GM18867 (cell line): Measurements from ENCODE around the gene ABCA10.
"Not testable (repeated sequence)": the region's sequence is repeated elsewhere in the genome, so short reads cannot be mapped to it uniquely, and the experiment has no call there.

Experiments used
- ATAC-seq: cut with Tn5 transposase; IDR thresholded peaks from one replicate; pipeline ENCODE4 v1.9.1; 2021; ENCODE audit warnings: mild to moderate bottlenecking, moderate library complexity; ENCODE audit not compliant: unreplicated experiment

The ABCA10 gene

GRCh38 chr17:69173118-69173517 lies 55.5 kb downstream of the ABCA10 start:
- ATAC-seq, result no peak

- no peak for ATAC-seq
These were observed 58.2 kb downstream of the ABCA10 start for GRCh38 chr17:69170377-69170776.

GRCh38 chr17:69168642-69169041 lies 60.0 kb downstream of the ABCA10 start:
- ATAC-seq, result not testable (repeated sequence)

GRCh38 chr17:69166957-69167356 lies 61.7 kb downstream of the ABCA10 start:
- ATAC-seq, result no peak

- no peak for ATAC-seq
These were observed 64.4 kb downstream of the ABCA10 start for GRCh38 chr17:69164206-69164605.

- no peak for ATAC-seq
These were observed 69.2 kb downstream of the ABCA10 start for GRCh38 chr17:69159418-69159817.

GRCh38 chr17:69154267-69154666 lies 74.4 kb downstream of the ABCA10 start:
- ATAC-seq, result no peak

GRCh38 chr17:69150333-69150732 lies 78.3 kb downstream of the ABCA10 start:
- no peak for ATAC-seq

- ATAC-seq, result no peak
These were observed 81.2 kb downstream of the ABCA10 start for GRCh38 chr17:69147460-69147859.

- no peak for ATAC-seq
These were observed 84.0 kb downstream of the ABCA10 start for GRCh38 chr17:69144331-69145255.

GRCh38 chr17:69143683-69144231 lies 84.9 kb downstream of the ABCA10 start:
- no peak for ATAC-seq

GRCh38 chr17:69143151-69143550 lies 85.5 kb downstream of the ABCA10 start:
- no peak for ATAC-seq

GRCh38 chr17:69142175-69142802 lies 86.3 kb downstream of the ABCA10 start:
- no peak for ATAC-seq

- no peak for ATAC-seq
These were observed 87.0 kb downstream of the ABCA10 start, which contains the start of gene ABCA6 for GRCh38 chr17:69141431-69142174. ABCA6 (minus strand) TSS chr17:69141895; CDS start chr17:69140703, 1,192 bp downstream.

- no peak for ATAC-seq
These were observed 94.5 kb downstream of the ABCA10 start for GRCh38 chr17:69134112-69134511.

- no peak for ATAC-seq
These were observed 97.9 kb downstream of the ABCA10 start for GRCh38 chr17:69130627-69131296.

- no peak for ATAC-seq
These were observed 105.0 kb downstream of the ABCA10 start for GRCh38 chr17:69123626-69124025.

GRCh38 chr17:69122065-69122464 lies 106.6 kb downstream of the ABCA10 start:
- no peak for ATAC-seq

GRCh38 chr17:69117855-69118784 lies 110.5 kb downstream of the ABCA10 start:
- ATAC-seq, result peak; percentile 54
